Activated naive CD4-positive, alpha-beta T cell treated with anti-CD3 and anti-CD28 coated beads for 36 hours (primary cell): ENCODE measurements around the gene RNF217. TPM values are rescaled to one million over a fixed set of nuclear protein-coding genes. Genes with fewer than 3 reads are reported as not detected.
"Not testable (repeated sequence)": the region's sequence is repeated elsewhere in the genome, so short reads cannot be mapped to it uniquely, and the experiment has no call there.

Experiments used
- CTCF ChIA-PET: fragments of 350-600 bp; sonication (Branson Sonifier 250); formaldehyde crosslinking; loops from one replicate; lab custom pipeline; 2021; ENCODE audit warnings: antibody characterized with exemption; lab: Charles Lee
- DNase-seq: peaks from one replicate; pipeline ENCODE4 v3.0.0-alpha.2; 2020
- H3K27ac Mint-ChIP-seq: one replicate; pipeline ENCODE4 v1.8.0; 2021; ENCODE audit warnings: mild to moderate bottlenecking, mixed read lengths
- H3K27me3 Mint-ChIP-seq: one replicate; pipeline ENCODE4 v1.8.0; 2021; ENCODE audit warnings: low read depth, mixed read lengths
- H3K36me3 Mint-ChIP-seq: one replicate; pipeline ENCODE4 v1.8.0; 2021; ENCODE audit warnings: low read depth, mixed read lengths
- H3K4me1 Mint-ChIP-seq: one replicate; pipeline ENCODE4 v1.8.0; 2021; ENCODE audit warnings: low read depth, mixed read lengths
- H3K4me3 Mint-ChIP-seq: one replicate; pipeline ENCODE4 v1.8.0; 2021; ENCODE audit warnings: mild to moderate bottlenecking, moderate library complexity, mixed read lengths
- H3K9me3 Mint-ChIP-seq: one replicate; pipeline ENCODE4 v1.8.0; 2021; ENCODE audit warnings: mixed read lengths
- intact Hi-C: fragments of 100-400 bp; cut with micrococcal nuclease; formaldehyde crosslinking; loops from one replicate; pipeline ENCODE4 v1.15.1; 2023
- total RNA-seq, 2 experiments: library from RNA; stranded (reverse); gene quantifications; one replicate each; pipeline ENCODE4 v1.2.3, GENCODE V29; 2021

The RNF217 gene, protein sequence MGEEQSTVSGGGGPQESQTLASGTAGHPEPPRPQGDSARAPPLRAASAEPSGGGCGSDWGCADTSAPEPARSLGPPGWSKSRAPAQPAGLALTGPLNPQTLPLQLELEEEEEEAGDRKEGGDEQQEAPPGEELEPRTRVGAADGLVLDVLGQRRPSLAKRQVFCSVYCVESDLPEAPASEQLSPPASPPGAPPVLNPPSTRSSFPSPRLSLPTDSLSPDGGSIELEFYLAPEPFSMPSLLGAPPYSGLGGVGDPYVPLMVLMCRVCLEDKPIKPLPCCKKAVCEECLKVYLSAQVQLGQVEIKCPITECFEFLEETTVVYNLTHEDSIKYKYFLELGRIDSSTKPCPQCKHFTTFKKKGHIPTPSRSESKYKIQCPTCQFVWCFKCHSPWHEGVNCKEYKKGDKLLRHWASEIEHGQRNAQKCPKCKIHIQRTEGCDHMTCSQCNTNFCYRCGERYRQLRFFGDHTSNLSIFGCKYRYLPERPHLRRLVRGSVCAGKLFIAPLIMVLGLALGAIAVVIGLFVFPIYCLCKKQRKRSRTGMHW
- 1 to 10 TPM; 1.8 to 2.4 TPM for total RNA-seq

DNA sequence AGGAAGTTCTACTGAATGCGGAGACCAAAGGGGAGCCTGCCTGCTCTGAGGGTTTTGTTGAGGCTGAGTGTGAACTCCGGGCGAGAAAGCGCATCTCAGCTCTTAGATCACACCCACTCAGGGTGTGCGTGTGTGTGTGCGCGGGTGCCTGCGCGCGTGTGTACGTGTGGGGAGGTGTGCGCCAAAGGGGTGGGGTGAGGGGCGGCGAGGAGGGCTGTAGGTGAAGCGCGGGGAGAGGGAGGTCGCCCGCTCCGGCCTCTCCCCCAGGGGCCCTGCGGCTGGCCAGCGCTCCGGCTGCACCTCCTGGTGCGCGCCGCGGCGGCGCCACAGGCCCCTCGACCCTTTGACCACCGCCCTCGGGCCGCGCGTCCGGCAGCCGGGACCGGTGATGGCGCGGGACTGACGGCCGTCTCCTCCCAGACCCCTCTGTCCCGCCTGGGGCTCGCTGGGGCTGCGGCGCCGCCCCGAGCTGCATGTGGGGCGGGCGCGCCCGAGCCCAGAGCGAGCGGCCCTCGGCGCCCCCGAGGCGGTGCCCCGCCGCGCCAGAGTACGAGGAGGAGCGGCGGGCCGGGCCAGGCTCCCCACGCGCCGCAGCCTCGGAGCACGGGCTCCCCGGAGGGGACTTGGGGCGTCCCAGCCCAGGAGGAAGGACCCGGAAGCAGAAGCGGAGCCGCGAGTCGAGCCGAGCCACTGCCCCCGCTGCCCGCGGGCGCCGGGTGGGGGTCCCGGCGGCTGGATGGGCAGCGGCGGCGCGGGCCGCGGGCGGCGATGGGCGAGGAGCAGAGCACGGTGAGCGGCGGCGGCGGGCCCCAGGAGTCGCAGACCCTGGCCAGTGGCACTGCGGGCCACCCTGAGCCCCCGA is at the start of gene RNF217:
Gene RNF217, plus strand, starts transcription at position 661 of the 862 bp plus-strand sequence. Its CDS starts 108 bp downstream, at position 769.
- intact Hi-C loops = loop anchor here (5.0 kb wide), 2 partner anchors 150 to 190 kb away; partner anchors contain the start of gene TPD52L1
- H3K27me3 Mint-ChIP-seq = peaks cover 52% of the 10 kb centered on the region
- peaks cover 2% of the 10 kb centered on the region for H3K36me3 Mint-ChIP-seq
- DNase-seq = peak; percentile 33
- peaks cover 41% of the 10 kb centered on the region for H3K4me1 Mint-ChIP-seq
- no peak within 1 kb of the TSS for H3K27ac Mint-ChIP-seq
- H3K9me3 Mint-ChIP-seq = no peaks in the 10 kb centered on the region
- CTCF ChIA-PET = interaction anchor here (0.8 kb wide), 1 partner anchor 16 kb away, joined by 4 read pairs; no protein-coding TSS in a partner anchor
- H3K4me3 Mint-ChIP-seq = peak within 1 kb of the TSS; percentile 81

DNA sequence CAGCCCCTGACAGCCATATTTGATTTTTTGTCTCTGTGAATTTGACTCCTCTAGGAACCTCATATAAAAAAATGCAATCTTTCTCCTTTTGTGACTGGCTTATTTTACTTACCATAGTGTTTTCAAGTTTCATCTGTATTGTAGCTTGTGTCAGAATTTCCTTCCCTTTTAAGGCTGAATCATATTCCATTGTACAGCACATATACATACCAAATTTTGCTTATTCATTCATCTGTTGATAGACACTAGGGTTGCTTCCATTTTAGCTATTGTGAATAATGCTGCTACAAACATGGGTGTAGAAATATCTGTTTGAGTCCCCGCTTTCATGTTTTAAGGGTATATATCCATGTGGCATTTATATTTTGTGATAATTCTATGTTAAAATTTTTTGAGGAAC is 49.2 kb upstream of the RNF217 start:
- Mint-ChIP-seq H3K9me3 (no peaks in the 10 kb centered on the region), H3K4me1 (no peaks in the 10 kb centered on the region)
- intact Hi-C loops = no loop called here

DNA sequence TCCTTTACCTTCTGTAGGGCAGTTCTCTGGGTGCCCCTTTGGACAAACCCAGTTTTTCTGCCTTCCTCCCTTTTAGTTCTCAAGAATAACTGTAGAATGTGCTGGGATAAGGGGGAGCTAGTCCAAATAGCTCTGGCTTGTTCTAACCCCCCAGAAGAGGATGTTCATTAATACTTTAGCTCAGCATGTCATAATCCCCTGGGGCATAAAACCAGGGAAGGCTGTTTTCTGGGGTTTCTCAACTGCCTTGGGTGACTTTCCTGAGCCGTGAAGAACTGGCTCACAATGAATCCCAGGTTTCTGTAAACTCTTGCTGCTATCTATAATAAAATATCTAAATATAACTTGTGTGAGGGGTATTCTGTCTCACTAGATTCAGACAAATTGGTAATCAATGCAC is 44.5 kb upstream of the RNF217 start:
- CTCF ChIA-PET = interaction anchor here (1.1 kb wide), 1 partner anchor 42 kb away, joined by 3 read pairs; no protein-coding TSS in a partner anchor
- intact Hi-C loops = no loop called here
- no peaks in the 10 kb centered on the region for H3K4me1 Mint-ChIP-seq
- H3K9me3 Mint-ChIP-seq = peaks cover 7% of the 10 kb centered on the region
- H3K4me3 Mint-ChIP-seq = no peak overlapping the region
- DNase-seq = no peak
- H3K27me3 Mint-ChIP-seq = peaks cover 13% of the 10 kb centered on the region
- H3K36me3 Mint-ChIP-seq = peaks cover 3% of the 10 kb centered on the region
- H3K27ac Mint-ChIP-seq = no peak overlapping the region

More for the DNA sequence above, 49.2 kb upstream of the RNF217 start:
- Mint-ChIP-seq H3K36me3 (no peaks in the 10 kb centered on the region), H3K27me3 (peaks cover 7% of the 10 kb centered on the region), H3K27ac (no peak overlapping the region), H3K4me3 (no peak overlapping the region)
- no peak for DNase-seq
- CTCF ChIA-PET = no interaction called here

GRCh38 chr6:124919703-124920102 is 42.5 kb upstream of the RNF217 start:
- peaks cover 13% of the 10 kb centered on the region for H3K27me3 Mint-ChIP-seq
- CTCF ChIA-PET, DNase-seq, H3K36me3 Mint-ChIP-seq, intact Hi-C loops, H3K4me3 Mint-ChIP-seq, H3K27ac Mint-ChIP-seq, H3K4me1 Mint-ChIP-seq, H3K9me3 Mint-ChIP-seq: not testable (repeated sequence)

DNA sequence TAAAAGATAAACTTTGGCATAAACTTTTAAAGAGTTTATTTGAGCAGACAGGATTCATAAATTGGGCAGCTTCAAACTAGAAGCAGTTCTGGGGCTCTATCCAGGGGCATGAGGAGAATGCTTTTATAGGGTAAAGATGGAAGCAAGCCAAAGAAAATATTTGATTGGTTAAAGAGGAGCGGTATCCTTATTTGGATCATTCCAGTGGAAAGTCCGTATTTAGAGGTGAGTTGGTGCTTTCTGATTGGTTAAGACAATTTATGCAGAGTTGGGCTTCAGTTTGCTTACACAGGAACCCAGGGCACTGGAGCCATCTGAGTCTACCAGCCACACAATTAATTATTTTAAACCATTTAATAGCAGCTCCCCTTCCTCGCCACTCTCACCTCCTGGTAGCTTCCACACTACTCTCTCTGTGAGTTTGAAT is 37.9 kb upstream of the RNF217 start:
- Mint-ChIP-seq H3K4me3 (no peak overlapping the region), H3K4me1 (no peaks in the 10 kb centered on the region), H3K27ac (no peak overlapping the region), H3K9me3 (peaks cover 7% of the 10 kb centered on the region), H3K36me3 (peaks cover 3% of the 10 kb centered on the region), H3K27me3 (peaks cover 7% of the 10 kb centered on the region)
- intact Hi-C loops = no loop called here
- CTCF ChIA-PET = no interaction called here
- DNase-seq = no peak

DNA sequence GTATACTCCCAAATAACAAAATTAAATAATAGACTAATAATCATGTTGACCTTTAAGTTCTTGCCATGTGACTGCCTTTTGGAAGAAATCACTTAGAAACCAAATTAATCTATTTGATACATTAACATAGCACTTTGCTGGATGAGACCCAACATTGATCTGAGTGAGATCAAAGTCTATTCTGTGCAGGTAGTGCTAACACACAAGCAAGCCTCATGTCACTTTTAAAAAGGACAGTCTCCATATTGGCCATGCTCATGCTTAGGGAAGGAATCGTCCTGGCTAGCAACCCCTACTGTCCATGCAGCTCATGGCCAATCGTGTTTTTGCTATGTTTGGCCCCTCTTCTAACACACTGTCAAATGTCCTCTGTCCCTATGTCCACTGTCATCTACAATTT is 35.8 kb upstream of the RNF217 start:
- no peaks in the 10 kb centered on the region for H3K4me1 Mint-ChIP-seq
- no peak overlapping the region for H3K4me3 Mint-ChIP-seq
- peaks cover 7% of the 10 kb centered on the region for H3K27me3 Mint-ChIP-seq
- intact Hi-C loops = no loop called here
- peaks cover under 1% of the 10 kb centered on the region for H3K36me3 Mint-ChIP-seq
- H3K27ac Mint-ChIP-seq = no peak overlapping the region
- CTCF ChIA-PET = no interaction called here
- peaks cover 1% of the 10 kb centered on the region for H3K9me3 Mint-ChIP-seq
- no peak for DNase-seq

DNA sequence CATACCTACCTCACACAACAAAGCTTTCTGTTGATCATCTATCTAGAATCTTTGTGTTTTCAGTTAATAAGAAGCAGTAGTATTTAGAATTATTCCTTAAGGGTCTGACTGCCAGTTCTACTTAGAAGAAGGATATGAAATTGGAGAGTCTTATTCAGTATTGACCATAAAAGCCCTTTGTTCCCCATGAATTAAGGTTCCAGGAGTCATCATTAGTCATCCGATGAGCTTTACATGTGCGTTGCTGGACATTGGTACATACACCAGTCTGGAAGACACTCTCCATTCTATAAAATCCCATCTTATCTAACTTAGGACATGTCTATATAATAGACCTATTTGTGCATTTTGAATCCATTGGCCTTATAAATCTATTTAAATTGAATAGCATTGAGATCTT is 34.4 kb upstream of the RNF217 start:
- DNase-seq = no peak
- H3K9me3 Mint-ChIP-seq = no peaks in the 10 kb centered on the region
- CTCF ChIA-PET = no interaction called here
- H3K36me3 Mint-ChIP-seq = no peaks in the 10 kb centered on the region
- no peak overlapping the region for H3K27ac Mint-ChIP-seq
- peaks cover 2% of the 10 kb centered on the region for H3K27me3 Mint-ChIP-seq
- no peaks in the 10 kb centered on the region for H3K4me1 Mint-ChIP-seq
- no peak overlapping the region for H3K4me3 Mint-ChIP-seq
- intact Hi-C loops = no loop called here

DNA sequence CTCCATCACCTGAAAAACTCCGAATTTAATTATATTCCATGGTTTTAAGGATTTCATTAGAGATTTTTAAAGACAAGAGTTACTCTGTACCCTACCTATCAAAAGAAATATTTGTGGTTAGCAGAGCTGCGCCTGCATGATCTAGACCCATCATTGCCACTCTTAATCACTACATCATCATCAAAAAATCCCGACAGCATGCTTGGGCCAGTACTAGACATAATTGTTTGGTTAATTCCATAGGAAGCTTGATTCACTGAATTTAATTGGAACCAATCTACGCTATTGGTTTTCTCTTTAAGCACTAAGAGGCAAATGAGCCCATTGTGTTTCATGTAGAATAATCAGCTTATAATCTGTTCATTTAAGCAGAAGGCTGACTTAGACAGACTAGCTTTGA is 33.4 kb upstream of the RNF217 start:
- H3K4me1 Mint-ChIP-seq = no peaks in the 10 kb centered on the region
- CTCF ChIA-PET = interaction anchor here (1.1 kb wide), 1 partner anchor 18 kb away, joined by 3 read pairs; no protein-coding TSS in a partner anchor
- H3K4me3 Mint-ChIP-seq = no peak overlapping the region
- H3K9me3 Mint-ChIP-seq = no peaks in the 10 kb centered on the region
- no peaks in the 10 kb centered on the region for H3K36me3 Mint-ChIP-seq
- intact Hi-C loops = no loop called here
- DNase-seq = no peak
- H3K27ac Mint-ChIP-seq = no peak overlapping the region
- no peaks in the 10 kb centered on the region for H3K27me3 Mint-ChIP-seq

DNA sequence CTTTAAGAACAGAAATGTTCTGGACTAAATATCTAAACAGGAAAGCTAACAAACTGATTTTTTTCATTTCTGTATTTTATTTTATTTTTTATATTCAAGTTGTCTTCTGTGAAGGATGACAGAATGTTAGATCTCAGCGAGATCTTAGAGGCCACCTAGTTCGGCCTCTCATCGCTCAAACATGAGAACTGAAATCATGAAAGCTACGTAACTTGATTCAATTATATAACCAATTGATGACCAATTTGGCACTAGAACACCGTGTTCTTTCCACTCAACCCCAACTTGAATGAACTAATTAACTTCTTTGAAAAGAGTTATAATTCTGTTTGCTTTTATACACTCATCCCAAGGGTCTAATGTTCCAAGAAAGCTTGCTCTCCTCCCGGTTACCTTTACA is 24.6 kb upstream of the RNF217 start:
- no peak for DNase-seq
- Mint-ChIP-seq H3K4me1 (no peaks in the 10 kb centered on the region), H3K9me3 (no peaks in the 10 kb centered on the region), H3K4me3 (no peak overlapping the region), H3K36me3 (no peaks in the 10 kb centered on the region), H3K27ac (no peak overlapping the region), H3K27me3 (peaks cover 3% of the 10 kb centered on the region)
- intact Hi-C loops = no loop called here
- CTCF ChIA-PET = interaction anchor here (0.6 kb wide), 1 partner anchor 1419 kb away, joined by 4 read pairs; no protein-coding TSS in a partner anchor

DNA sequence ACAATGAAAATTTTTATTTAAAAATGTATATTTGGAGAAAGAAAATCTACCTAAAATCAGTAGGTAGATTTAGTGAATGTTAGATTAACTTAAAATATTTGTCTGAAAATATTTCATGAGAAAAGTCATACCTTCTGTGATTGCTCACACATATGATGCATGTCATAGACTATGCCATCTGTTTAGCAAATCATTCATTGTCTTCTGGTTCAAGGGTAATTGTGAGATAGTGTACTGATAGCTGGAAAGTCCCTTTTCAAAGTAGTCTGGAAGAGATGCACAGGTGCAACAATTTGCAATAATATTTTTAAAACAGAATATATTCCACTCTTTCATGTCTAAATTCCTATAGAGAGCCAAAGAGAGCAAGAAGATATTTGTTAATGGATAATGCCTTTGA is 21.0 kb upstream of the RNF217 start:
- no peaks in the 10 kb centered on the region for H3K9me3 Mint-ChIP-seq
- DNase-seq = no peak
- intact Hi-C loops = no loop called here
- peaks cover 3% of the 10 kb centered on the region for H3K27me3 Mint-ChIP-seq
- H3K4me1 Mint-ChIP-seq = no peaks in the 10 kb centered on the region
- CTCF ChIA-PET = no interaction called here
- H3K36me3 Mint-ChIP-seq = no peaks in the 10 kb centered on the region
- no peak overlapping the region for H3K27ac Mint-ChIP-seq
- no peak overlapping the region for H3K4me3 Mint-ChIP-seq

GRCh38 chr6:124943658-124944057 is 18.6 kb upstream of the RNF217 start:
- CTCF ChIA-PET = no interaction called here

GRCh38 chr6:124947971-124948451 is 14.2 kb upstream of the RNF217 start:
- peaks cover 10% of the 10 kb centered on the region for H3K4me1 Mint-ChIP-seq
- H3K36me3 Mint-ChIP-seq = no peaks in the 10 kb centered on the region
- H3K9me3 Mint-ChIP-seq = peaks cover 1% of the 10 kb centered on the region
- intact Hi-C loops = loop anchor here (1.0 kb wide), 1 partner anchor 10 kb away; no protein-coding TSS in a partner anchor
- CTCF ChIA-PET = no interaction called here
- peaks cover 6% of the 10 kb centered on the region for H3K27me3 Mint-ChIP-seq
- no peak overlapping the region for H3K27ac Mint-ChIP-seq
- no peak overlapping the region for H3K4me3 Mint-ChIP-seq
- DNase-seq = no peak

More at GRCh38 chr6:124943658-124944057, 18.6 kb upstream of the RNF217 start:
- peaks cover 9% of the 10 kb centered on the region for H3K4me1 Mint-ChIP-seq
- peaks cover 6% of the 10 kb centered on the region for H3K27me3 Mint-ChIP-seq
- H3K36me3 Mint-ChIP-seq = no peaks in the 10 kb centered on the region
- DNase-seq = no peak
- intact Hi-C loops = no loop called here
- no peak overlapping the region for H3K4me3 Mint-ChIP-seq
- H3K9me3 Mint-ChIP-seq = no peaks in the 10 kb centered on the region
- no peak overlapping the region for H3K27ac Mint-ChIP-seq
